Measurements from ENCODE around the gene SOX6.

GRCh38 chr11:15955595-15955994 lies 400.8 kb downstream of the SOX6 start:
- TF ChIP-seq POLR2AphosphoS5 (IDR thresholded peaks at IDR 0.05) (no peak), EZH2 (IDR thresholded peaks at IDR 0.05; ENCODE audit: borderline replicate concordance, insufficient read depth, low read length, poor library complexity, severe bottlenecking) (no peak), REST (IDR thresholded peaks at IDR 0.05; ENCODE audit: borderline replicate concordance) (no peak), CTCF (IDR thresholded peaks at IDR 0.05; ENCODE audit: poor library complexity, severe bottlenecking) (no peak), EP300 (conservative IDR thresholded peaks at IDR 0.05; ENCODE audit: poor library complexity, severe bottlenecking) (no peak), RAD21 (conservative IDR thresholded peaks at IDR 0.05) (no peak), MXI1 (conservative IDR thresholded peaks at IDR 0.05; ENCODE audit: poor library complexity, severe bottlenecking) (no peak)
